Naive thymus-derived CD8-positive, alpha-beta T cell (primary cell): ENCODE data around the gene IDUA. TPM values are rescaled to one million over a fixed set of nuclear protein-coding genes. Genes with fewer than 3 reads are reported as not detected.
"Not testable (repeated sequence)": the region's sequence is repeated elsewhere in the genome, so short reads cannot be mapped to it uniquely, and the experiment has no call there.

ENCODE experiments used
- ATAC-seq, 2 donors: fragments of 150-1000 bp; cut with Tn5 transposase in 1 of 2; sonication (Bioruptor Pico), chemical (Tn5 transposase) in 1 of 2; 1 replicate in 1 of 2; 2 replicates in 1 of 2; pipeline ENCODE4 v1.10.0; 2021; ENCODE audit warnings: mild to moderate bottlenecking in 2 of 2, moderate library complexity in 2 of 2
- POLR2A ChIA-PET: fragments of 350-600 bp; sonication (Branson Sonifier 250); formaldehyde crosslinking; loops from one replicate; lab custom pipeline; 2021; ENCODE audit warnings: antibody characterized with exemption; lab: Charles Lee
- DNase-seq, 10 donors: peaks; one replicate each; pipeline versions ENCODE4 v3.0.0 to v3.0.0-alpha.2; 2020 to 2022
- H3K27ac Mint-ChIP-seq, 10 donors: one replicate each; pipeline ENCODE4 v1.8.0; 2020 to 2022; ENCODE audit warnings: mild to moderate bottlenecking in 10 of 10, mixed read lengths in 10 of 10, moderate library complexity in 4 of 10, inconsistent platforms in 1 of 10
- H3K27me3 Mint-ChIP-seq, 5 donors: one replicate each; pipeline ENCODE4 v1.8.0; 2021 to 2022; ENCODE audit warnings: mixed read lengths in 5 of 5
- H3K36me3 Mint-ChIP-seq, 3 donors: one replicate each; pipeline ENCODE4 v1.8.0; 2020 to 2022; ENCODE audit warnings: mixed read lengths in 3 of 3, mild to moderate bottlenecking in 2 of 3, inconsistent platforms in 1 of 3
- H3K4me1 Mint-ChIP-seq, 4 donors: one replicate each; pipeline ENCODE4 v1.8.0; 2021 to 2022; ENCODE audit warnings: mixed read lengths in 4 of 4
- H3K4me3 Mint-ChIP-seq, 10 donors: one replicate each; pipeline ENCODE4 v1.8.0; 2020 to 2022; ENCODE audit warnings: mild to moderate bottlenecking in 10 of 10, mixed read lengths in 10 of 10, moderate library complexity in 6 of 10, inconsistent platforms in 1 of 10
- H3K9me3 Mint-ChIP-seq, 9 donors: one replicate each; pipeline ENCODE4 v1.8.0; 2020 to 2022; ENCODE audit warnings: mixed read lengths in 9 of 9, mild to moderate bottlenecking in 3 of 9, inconsistent platforms in 1 of 9, moderate library complexity in 1 of 9
- polyA plus RNA-seq, 3 donors: library from polyadenylated mRNA; unstranded; fragments of 300-500 nt; fragmentation: Illumina TruSeq; gene quantifications; one replicate each; pipeline ENCODE4 v1.2.3, GENCODE V29; 2021
- total RNA-seq, 8 experiments: library from RNA in 2 of 8; stranded (reverse) in 2 of 8; gene quantifications; one replicate each; pipeline ENCODE4 v1.2.3 and lab custom pipeline; 2021 to 2026

The IDUA gene
- total and polyA plus RNA-seq, 5 experiments from 2014 or later = 6.5 to 79.1 (median 15.4) TPM

GRCh38 chr4:1041936-1042330 is 55.1 kb downstream of the IDUA start:
- peaks cover 0 to 3% (median 0%) of the 10 kb centered on the region in 3 donors for H3K36me3 Mint-ChIP-seq
- H3K27ac Mint-ChIP-seq = peak overlapping the region in 1 of 10 donors; percentile 48
- H3K4me3 Mint-ChIP-seq = peak overlapping the region in 2 of 10 donors; percentile 39 to 46
- ATAC-seq (no peak), DNase-seq (no peak)
- no peaks in the 10 kb centered on the region for H3K9me3 Mint-ChIP-seq
- POLR2A ChIA-PET = interaction anchor here (1.0 kb wide), 1 partner anchor 14 kb away, joined by 3 read pairs; no protein-coding TSS in a partner anchor
- peaks cover 2 to 14% (median 7%) of the 10 kb centered on the region in 4 donors for H3K4me1 Mint-ChIP-seq
- H3K27me3 Mint-ChIP-seq = peaks cover 4 to 27% (median 21%) of the 10 kb centered on the region in 5 donors

- DNase-seq = no peak
- H3K4me3 Mint-ChIP-seq = no peak overlapping the region
- no peak overlapping the region for H3K27ac Mint-ChIP-seq
Measured at GRCh38 chr4:1042352-1043055, 55.7 kb downstream of the IDUA start.

GRCh38 chr4:1043162-1043561 is 56.3 kb downstream of the IDUA start:
- Mint-ChIP-seq H3K9me3 (no peaks in the 10 kb centered on the region), H3K4me3 (peak overlapping the region in 1 of 10 donors; percentile 45), H3K27ac (no peak overlapping the region), H3K36me3 (peaks cover 0 to 3% (median 0%) of the 10 kb centered on the region in 3 donors), H3K4me1 (peaks cover 3 to 15% (median 7%) of the 10 kb centered on the region in 4 donors), H3K27me3 (peaks cover 6 to 39% (median 27%) of the 10 kb centered on the region in 5 donors)
- DNase-seq (peak in 1 of 10 donors; percentile 28), ATAC-seq (no peak)
- POLR2A ChIA-PET = no interaction called here

More at GRCh38 chr4:1042352-1043055, 55.7 kb downstream of the IDUA start:
- no peaks in the 10 kb centered on the region for H3K9me3 Mint-ChIP-seq
- POLR2A ChIA-PET = interaction anchor here (1.0 kb wide), 1 partner anchor 13 kb away, joined by 3 read pairs; no protein-coding TSS in a partner anchor
- H3K4me1 Mint-ChIP-seq = peaks cover 2 to 15% (median 7%) of the 10 kb centered on the region in 4 donors
- peaks cover 0 to 3% (median 0%) of the 10 kb centered on the region in 3 donors for H3K36me3 Mint-ChIP-seq
- ATAC-seq = no peak
- peaks cover 4 to 33% (median 23%) of the 10 kb centered on the region in 5 donors for H3K27me3 Mint-ChIP-seq

GRCh38 chr4:1043651-1044468 is 57.0 kb downstream of the IDUA start:
- peak in 3 of 10 donors; percentile 4 to 62 (median 12) for DNase-seq
- H3K36me3 Mint-ChIP-seq = peaks cover 0 to 3% (median 0%) of the 10 kb centered on the region in 3 donors
- no peaks in the 10 kb centered on the region for H3K9me3 Mint-ChIP-seq
- no peak overlapping the region for H3K4me3 Mint-ChIP-seq
- POLR2A ChIA-PET = no interaction called here
- H3K27ac Mint-ChIP-seq = no peak overlapping the region
- no peak for ATAC-seq
- peaks cover 6 to 46% (median 27%) of the 10 kb centered on the region in 5 donors for H3K27me3 Mint-ChIP-seq
- H3K4me1 Mint-ChIP-seq = peaks cover 3 to 15% (median 7%) of the 10 kb centered on the region in 4 donors

- peaks cover 3 to 15% (median 7%) of the 10 kb centered on the region in 4 donors for H3K4me1 Mint-ChIP-seq
- H3K36me3 Mint-ChIP-seq = peaks cover 0 to 3% (median 0%) of the 10 kb centered on the region in 3 donors
- peak in 1 of 10 donors; percentile 50 for DNase-seq
- H3K9me3 Mint-ChIP-seq = no peaks in the 10 kb centered on the region
- POLR2A ChIA-PET = no interaction called here
- no peak overlapping the region for H3K4me3 Mint-ChIP-seq
- H3K27ac Mint-ChIP-seq = no peak overlapping the region
- H3K27me3 Mint-ChIP-seq = peaks cover 6 to 53% (median 33%) of the 10 kb centered on the region in 5 donors
- no peak for ATAC-seq
Measured at GRCh38 chr4:1044469-1045192, 57.8 kb downstream of the IDUA start.

GRCh38 chr4:1045193-1045594 is 58.4 kb downstream of the IDUA start:
- DNase-seq (peak in 1 of 10 donors; percentile 53), ATAC-seq (no peak)
- Mint-ChIP-seq H3K36me3 (peaks cover 0 to 3% (median 0%) of the 10 kb centered on the region in 3 donors), H3K27me3 (peaks cover 6 to 53% (median 33%) of the 10 kb centered on the region in 5 donors), H3K9me3 (no peaks in the 10 kb centered on the region), H3K4me1 (peaks cover 3 to 15% (median 7%) of the 10 kb centered on the region in 4 donors), H3K4me3 (no peak overlapping the region), H3K27ac (no peak overlapping the region)
- POLR2A ChIA-PET = no interaction called here

GRCh38 chr4:1045595-1046201 is 58.9 kb downstream of the IDUA start:
- ATAC-seq = no peak
- Mint-ChIP-seq H3K4me1 (peaks cover 3 to 15% (median 7%) of the 10 kb centered on the region in 4 donors), H3K9me3 (no peaks in the 10 kb centered on the region), H3K27ac (no peak overlapping the region), H3K27me3 (peaks cover 6 to 53% (median 33%) of the 10 kb centered on the region in 5 donors), H3K4me3 (no peak overlapping the region), H3K36me3 (peaks cover 0 to 3% (median 0%) of the 10 kb centered on the region in 3 donors)
- DNase-seq = peak in 1 of 10 donors; percentile 43
- POLR2A ChIA-PET = no interaction called here

GRCh38 chr4:1046581-1047011 is 59.8 kb downstream of the IDUA start:
- Mint-ChIP-seq H3K4me1 (peaks cover 3 to 14% (median 6%) of the 10 kb centered on the region in 4 donors), H3K27ac (peak overlapping the region in 1 of 10 donors; percentile 62), H3K27me3 (peaks cover 6 to 53% (median 33%) of the 10 kb centered on the region in 5 donors), H3K4me3 (peak overlapping the region in 2 of 10 donors; percentile 43 to 48)
- peak in 1 of 10 donors; percentile 45 for DNase-seq
- ATAC-seq, H3K9me3 Mint-ChIP-seq, POLR2A ChIA-PET, H3K36me3 Mint-ChIP-seq: not testable (repeated sequence)

GRCh38 chr4:1047106-1047975 is 60.5 kb downstream of the IDUA start:
- Mint-ChIP-seq H3K9me3 (peaks cover 0 to 3% (median 0%) of the 10 kb centered on the region in 9 donors), H3K36me3 (peaks cover 0 to 5% (median 3%) of the 10 kb centered on the region in 3 donors), H3K27ac (no peak overlapping the region), H3K4me3 (no peak overlapping the region), H3K27me3 (peaks cover 8 to 53% (median 33%) of the 10 kb centered on the region in 5 donors), H3K4me1 (peaks cover 3 to 7% (median 6%) of the 10 kb centered on the region in 4 donors)
- DNase-seq (peak in 1 of 10 donors; percentile 63), ATAC-seq (no peak)
- POLR2A ChIA-PET = no interaction called here

- H3K27me3 Mint-ChIP-seq = peaks cover 6 to 50% (median 32%) of the 10 kb centered on the region in 5 donors
- POLR2A ChIA-PET = no interaction called here
- DNase-seq (peak in 1 of 10 donors; percentile 37), ATAC-seq (no peak)
- peak overlapping the region in 1 of 10 donors; percentile 34 for H3K4me3 Mint-ChIP-seq
- peaks cover 0 to 5% (median 3%) of the 10 kb centered on the region in 3 donors for H3K36me3 Mint-ChIP-seq
- H3K27ac Mint-ChIP-seq = no peak overlapping the region
- H3K9me3 Mint-ChIP-seq = peaks cover 0 to 3% (median 0%) of the 10 kb centered on the region in 9 donors
- H3K4me1 Mint-ChIP-seq = peaks cover 3 to 8% (median 6%) of the 10 kb centered on the region in 4 donors
Measured at GRCh38 chr4:1047976-1048772, 61.3 kb downstream of the IDUA start.
